Activated T-cell treated with anti-CD3 and anti-CD28 coated beads, Interleukin-2, amount 50 U/mL, for 48 hours (primary cell): ENCODE measurements around the gene TBX5.

Experiments
- DNase-seq, 2 experiments: peaks; one replicate each; pipeline ENCODE4 v3.0.0-alpha.2; 2020

The TBX5 gene

GRCh38 chr12:114316076-114316475 lies 89.9 kb downstream of the TBX5 start:
- no peak for DNase-seq

- DNase-seq: no peak
Observed at GRCh38 chr12:114314974-114315720, 90.8 kb downstream of the TBX5 start.

GRCh38 chr12:114314403-114314802 lies 91.5 kb downstream of the TBX5 start:
- no peak for DNase-seq

- no peak for DNase-seq
Observed at GRCh38 chr12:114313910-114314309, 92.0 kb downstream of the TBX5 start.

- DNase-seq: no peak
Observed at GRCh38 chr12:114311974-114312373, 94.0 kb downstream of the TBX5 start.

- no peak for DNase-seq
Observed at GRCh38 chr12:114306646-114307045, 99.3 kb downstream of the TBX5 start.

- no peak for DNase-seq
Observed at GRCh38 chr12:114305446-114305845, 100.5 kb downstream of the TBX5 start.
